Gastrocnemius medialis (tissue), 4 donors: Measurements from ENCODE around the gene ZNF814. TPM values are rescaled to one million over a fixed set of nuclear protein-coding genes. Genes with fewer than 3 reads are reported as not detected.
A peak's percentile ranks its signal among the peaks of the same experiment; 100 is the strongest.
"Not testable (repeated sequence)": the region's sequence is repeated elsewhere in the genome, so short reads cannot be mapped to it uniquely, and the experiment has no call there.

Experiments
- ATAC-seq, 2 donors: fragments of 150-250 bp; one replicate each; pipeline ENCODE4 v1.9.1; 2016
- DNase-seq, 2 donors: peaks; one replicate each; pipeline ENCODE4 v3.0.0-alpha.2; 2019
- H3K27ac ChIP-seq, 4 donors: fragments of 200-600 bp; sonication (generic); 1 replicate in 1 of 4; 2 replicates in 3 of 4; pipeline ENCODE4 v1.5.1; 2016 to 2018; ENCODE audit warnings: mild to moderate bottlenecking in 2 of 4, moderate library complexity in 1 of 4
- H3K27me3 ChIP-seq, 3 donors: fragments of 200-600 bp; sonication (generic) in 2 of 3; 1 replicate in 1 of 3; 2 replicates in 2 of 3; pipeline versions ENCODE4 v1.5.1 to v1.6.0; 2016 to 2019; ENCODE audit warnings: mild to moderate bottlenecking in 1 of 3, moderate library complexity in 1 of 3
- H3K36me3 ChIP-seq, 2 donors: fragments of 200-600 bp; sonication (generic) in 1 of 2; one replicate each; pipeline ENCODE4 v1.5.1; 2017 to 2018
- H3K4me1 ChIP-seq, 2 donors: fragments of 200-600 bp; sonication (generic) in 1 of 2; one replicate each; pipeline ENCODE4 v1.5.1; 2016 to 2017; ENCODE audit warnings: mild to moderate bottlenecking in 2 of 2
- H3K4me3 ChIP-seq, 4 donors: fragments of 200-600 bp; sonication (generic) in 3 of 4; 1 replicate in 1 of 4; 2 replicates in 3 of 4; pipeline ENCODE4 v1.5.1; 2016 to 2019; ENCODE audit warnings: mild to moderate bottlenecking in 2 of 4
- H3K9me3 ChIP-seq, 3 donors: fragments of 200-600 bp; sonication (generic) in 2 of 3; 1 replicate in 1 of 3; 2 replicates in 2 of 3; pipeline ENCODE4 v1.5.1; 2016 to 2019
- POLR2A ChIP-seq, 2 donors: fragments of 450-650 bp; IDR thresholded peaks; one replicate each; pipeline ENCODE4 v1.6.1; 2017; ENCODE audit warnings: antibody characterized with exemption in 2 of 2, mild to moderate bottlenecking in 2 of 2, moderate library complexity in 2 of 2
- in situ Hi-C, 4 donors: fragments of 200-750 bp; cut with MboI; loops; one replicate each; pipeline versions ENCODE4 v1.15.0 to v1.8.0; 2017; ENCODE audit warnings: low sequenced_read_pairs in 4 of 4
- intact Hi-C: fragments of 100-400 bp; cut with DNase I; formaldehyde crosslinking; loops from one replicate; pipeline ENCODE4 v1.15.1; 2023; ENCODE audit warnings: low total_unique reads
- total RNA-seq, 4 donors: library from RNA; depleted of rRNA; stranded (reverse); fragments of >200 nt; gene quantifications; one replicate each; pipeline versions ENCODE4 v1.1.0 to v1.2.3, GENCODE V29; 2016
- TF ChIP-seq, protein P1 (sequence below), 5 experiments: fragments of 450-650 bp in 3 of 5; fragments of 200-600 bp in 2 of 5; sonication (generic) in 2 of 5; IDR thresholded peaks in 4 of 5; conservative IDR thresholded peaks in 1 of 5; 1 replicate in 4 of 5; 2 replicates in 1 of 5; pipeline ENCODE4 v1.5.1; 2016 to 2019; ENCODE audit warnings: antibody characterized with exemption in 5 of 5, mild to moderate bottlenecking in 3 of 5, moderate library complexity in 3 of 5

Gene ZNF814
- total RNA-seq, 4 donors from 2014 or later, result 3.3 to 18.0 (median 4.5) TPM

- not testable (repeated sequence) for H3K9me3 ChIP-seq, H3K27me3 ChIP-seq
- intact Hi-C loops, result loop anchor here (1.0 to 2.0 kb wide), 3 partner anchors 86 to 338 kb away; partner anchors contain the start of genes ZNF416 and ZNF606
- in situ Hi-C loops, result loop anchor here in 2 of 4 donors (25.0 kb wide), 1 partner anchor 179 kb away; the partner anchor contains the start of genes ZNF671 (in 2 of the 2) and ZNF776 (in 2 of the 2)
- Histone ChIP-seq H3K4me1 (peaks cover 10 to 11% of the 10 kb centered on the region in 2 donors), H3K27ac (peak within 1 kb of the TSS; percentile 79 to 89 (median 84)), H3K4me3 (peak within 1 kb of the TSS; percentile 72 to 96 (median 92)), H3K36me3 (peaks cover 0 to 28% of the 10 kb centered on the region in 2 donors)
- peak; percentile 16 to 56 for TF ChIP-seq POLR2A (IDR thresholded peaks at IDR 0.05)
- TF ChIP-seq, protein P1, sequence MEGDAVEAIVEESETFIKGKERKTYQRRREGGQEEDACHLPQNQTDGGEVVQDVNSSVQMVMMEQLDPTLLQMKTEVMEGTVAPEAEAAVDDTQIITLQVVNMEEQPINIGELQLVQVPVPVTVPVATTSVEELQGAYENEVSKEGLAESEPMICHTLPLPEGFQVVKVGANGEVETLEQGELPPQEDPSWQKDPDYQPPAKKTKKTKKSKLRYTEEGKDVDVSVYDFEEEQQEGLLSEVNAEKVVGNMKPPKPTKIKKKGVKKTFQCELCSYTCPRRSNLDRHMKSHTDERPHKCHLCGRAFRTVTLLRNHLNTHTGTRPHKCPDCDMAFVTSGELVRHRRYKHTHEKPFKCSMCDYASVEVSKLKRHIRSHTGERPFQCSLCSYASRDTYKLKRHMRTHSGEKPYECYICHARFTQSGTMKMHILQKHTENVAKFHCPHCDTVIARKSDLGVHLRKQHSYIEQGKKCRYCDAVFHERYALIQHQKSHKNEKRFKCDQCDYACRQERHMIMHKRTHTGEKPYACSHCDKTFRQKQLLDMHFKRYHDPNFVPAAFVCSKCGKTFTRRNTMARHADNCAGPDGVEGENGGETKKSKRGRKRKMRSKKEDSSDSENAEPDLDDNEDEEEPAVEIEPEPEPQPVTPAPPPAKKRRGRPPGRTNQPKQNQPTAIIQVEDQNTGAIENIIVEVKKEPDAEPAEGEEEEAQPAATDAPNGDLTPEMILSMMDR (IDR thresholded peaks at IDR 0.05 in 4 of 5, conservative IDR thresholded peaks at IDR 0.05 in 1 of 5), result peak in 2 of 5 experiments; percentile 13 to 25
- ATAC-seq (peak; percentile 100), DNase-seq (peak; percentile 74 to 83)
These were observed 27.5 kb upstream of the ZNF814 start, which contains the start of gene ZNF417 for GRCh38 chr19:57916168-57916995. ZNF417 (minus strand) TSS chr19:57916592; CDS start chr19:57916411, 181 bp downstream.

GRCh38 chr19:57914531-57914930 is 25.7 kb upstream of the ZNF814 start:
- DNase-seq, result no peak
- Histone ChIP-seq H3K36me3 (peaks cover 0 to 28% of the 10 kb centered on the region in 2 donors), H3K4me3 (no peak overlapping the region), H3K27me3 (no peaks in the 10 kb centered on the region), H3K27ac (no peak overlapping the region), H3K4me1 (peaks cover 10 to 11% of the 10 kb centered on the region in 2 donors), H3K9me3 (no peaks in the 10 kb centered on the region)
- in situ Hi-C loops, result loop anchor here in 2 of 4 donors (25.0 kb wide), 1 partner anchor 177 kb away; the partner anchor contains the start of genes ZNF671 (in 2 of the 2) and ZNF776 (in 2 of the 2)
- no peak for TF ChIP-seq POLR2A (IDR thresholded peaks at IDR 0.05)
- TF ChIP-seq, protein P1 (IDR thresholded peaks at IDR 0.05 in 4 of 5, conservative IDR thresholded peaks at IDR 0.05 in 1 of 5), result no peak
- intact Hi-C loops, result no loop called here
- ATAC-seq, result no peak

DNA sequence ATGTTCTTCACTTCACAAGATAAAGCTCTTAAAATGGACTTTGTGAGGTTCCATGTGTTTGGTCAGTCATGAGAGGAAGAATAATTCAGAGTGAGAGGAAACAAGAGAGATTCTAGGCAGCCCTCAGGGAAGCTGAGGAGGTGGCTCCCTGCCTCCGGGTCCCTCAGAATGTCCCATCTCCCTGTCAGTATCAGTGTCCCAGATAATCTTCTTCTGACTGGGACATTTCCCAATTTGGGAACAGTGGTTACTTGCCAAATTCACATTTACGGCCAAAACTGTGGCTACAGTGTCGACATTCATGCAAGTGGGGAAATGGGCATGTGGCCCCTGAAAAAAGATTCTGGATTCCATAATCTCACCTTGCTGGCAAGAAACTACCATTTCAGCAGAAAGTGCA is 18.6 kb upstream of the ZNF814 start:
- ATAC-seq (no peak), DNase-seq (no peak)
- Histone ChIP-seq H3K27ac (no peak overlapping the region), H3K27me3 (no peaks in the 10 kb centered on the region), H3K4me1 (peaks cover 0 to 4% of the 10 kb centered on the region in 2 donors), H3K9me3 (peaks cover 0 to 5% (median 0%) of the 10 kb centered on the region in 3 donors), H3K4me3 (no peak overlapping the region), H3K36me3 (peaks cover 10 to 35% of the 10 kb centered on the region in 2 donors)
- intact Hi-C loops, result no loop called here
- TF ChIP-seq, protein P1 (IDR thresholded peaks at IDR 0.05 in 4 of 5, conservative IDR thresholded peaks at IDR 0.05 in 1 of 5), result no peak
- no peak for TF ChIP-seq POLR2A (IDR thresholded peaks at IDR 0.05)
- in situ Hi-C loops, result loop anchor here in 2 of 4 donors (25.0 kb wide), 1 partner anchor 170 kb away; the partner anchor contains the start of genes ZNF671 (in 2 of the 2) and ZNF776 (in 2 of the 2)

GRCh38 chr19:57905258-57905657 is 16.4 kb upstream of the ZNF814 start:
- Histone ChIP-seq H3K4me1 (peaks cover 0 to 4% of the 10 kb centered on the region in 2 donors), H3K36me3 (peaks cover 10 to 20% of the 10 kb centered on the region in 2 donors), H3K27me3 (no peaks in the 10 kb centered on the region), H3K9me3 (peaks cover 0 to 5% (median 0%) of the 10 kb centered on the region in 3 donors), H3K4me3 (no peak overlapping the region), H3K27ac (no peak overlapping the region)
- intact Hi-C loops (no loop called here), in situ Hi-C loops (loop anchor here in 2 of 4 donors (25.0 kb wide), 1 partner anchor 168 kb away; the partner anchor contains the start of genes ZNF671 (in 2 of the 2) and ZNF776 (in 2 of the 2))
- TF ChIP-seq, protein P1 (IDR thresholded peaks at IDR 0.05 in 4 of 5, conservative IDR thresholded peaks at IDR 0.05 in 1 of 5), result no peak
- TF ChIP-seq POLR2A (IDR thresholded peaks at IDR 0.05), result no peak
- DNase-seq (no peak), ATAC-seq (no peak)
